Choroid plexus epithelial cell (primary cell): ENCODE results near the gene FANCI.

ENCODE experiments used
- DNase-seq: peaks from one replicate; pipeline ENCODE4 v3.0.0-alpha.2; 2010; ENCODE audit warnings: low read depth
- H3K4me3 ChIP-seq: 2 replicates; pipeline ENCODE4 v1.5.1; 2011; ENCODE audit warnings: low read depth, mild to moderate bottlenecking, control low read depth, low read length, moderate library complexity
- TF ChIP-seq, protein P1 (sequence below): conservative IDR thresholded peaks from 2 replicates; pipeline ENCODE4 v1.5.1; 2011; ENCODE audit warnings: low read depth, mild to moderate bottlenecking, control low read depth, inconsistent platforms, low read length, moderate library complexity

Gene FANCI

GRCh38 chr15:89353991-89354390 lies 110.2 kb downstream of the FANCI start:
- no peak overlapping the region for H3K4me3 ChIP-seq
- TF ChIP-seq, protein P1, sequence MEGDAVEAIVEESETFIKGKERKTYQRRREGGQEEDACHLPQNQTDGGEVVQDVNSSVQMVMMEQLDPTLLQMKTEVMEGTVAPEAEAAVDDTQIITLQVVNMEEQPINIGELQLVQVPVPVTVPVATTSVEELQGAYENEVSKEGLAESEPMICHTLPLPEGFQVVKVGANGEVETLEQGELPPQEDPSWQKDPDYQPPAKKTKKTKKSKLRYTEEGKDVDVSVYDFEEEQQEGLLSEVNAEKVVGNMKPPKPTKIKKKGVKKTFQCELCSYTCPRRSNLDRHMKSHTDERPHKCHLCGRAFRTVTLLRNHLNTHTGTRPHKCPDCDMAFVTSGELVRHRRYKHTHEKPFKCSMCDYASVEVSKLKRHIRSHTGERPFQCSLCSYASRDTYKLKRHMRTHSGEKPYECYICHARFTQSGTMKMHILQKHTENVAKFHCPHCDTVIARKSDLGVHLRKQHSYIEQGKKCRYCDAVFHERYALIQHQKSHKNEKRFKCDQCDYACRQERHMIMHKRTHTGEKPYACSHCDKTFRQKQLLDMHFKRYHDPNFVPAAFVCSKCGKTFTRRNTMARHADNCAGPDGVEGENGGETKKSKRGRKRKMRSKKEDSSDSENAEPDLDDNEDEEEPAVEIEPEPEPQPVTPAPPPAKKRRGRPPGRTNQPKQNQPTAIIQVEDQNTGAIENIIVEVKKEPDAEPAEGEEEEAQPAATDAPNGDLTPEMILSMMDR: no peak
- DNase-seq: no peak

GRCh38 chr15:89356634-89357298 lies 113.0 kb downstream of the FANCI start:
- TF ChIP-seq, protein P1: peak; percentile 54
- peak; percentile 16 for DNase-seq
- H3K4me3 ChIP-seq: no peak overlapping the region

- no peak for DNase-seq
- no peak overlapping the region for H3K4me3 ChIP-seq
- TF ChIP-seq, protein P1: no peak
Measured at GRCh38 chr15:89358435-89358754, 114.6 kb downstream of the FANCI start.

GRCh38 chr15:89358755-89359439 lies 115.1 kb downstream of the FANCI start:
- DNase-seq: peak; percentile 76
- TF ChIP-seq, protein P1: peak; percentile 73
- peak overlapping the region; percentile 55 for H3K4me3 ChIP-seq

DNA sequence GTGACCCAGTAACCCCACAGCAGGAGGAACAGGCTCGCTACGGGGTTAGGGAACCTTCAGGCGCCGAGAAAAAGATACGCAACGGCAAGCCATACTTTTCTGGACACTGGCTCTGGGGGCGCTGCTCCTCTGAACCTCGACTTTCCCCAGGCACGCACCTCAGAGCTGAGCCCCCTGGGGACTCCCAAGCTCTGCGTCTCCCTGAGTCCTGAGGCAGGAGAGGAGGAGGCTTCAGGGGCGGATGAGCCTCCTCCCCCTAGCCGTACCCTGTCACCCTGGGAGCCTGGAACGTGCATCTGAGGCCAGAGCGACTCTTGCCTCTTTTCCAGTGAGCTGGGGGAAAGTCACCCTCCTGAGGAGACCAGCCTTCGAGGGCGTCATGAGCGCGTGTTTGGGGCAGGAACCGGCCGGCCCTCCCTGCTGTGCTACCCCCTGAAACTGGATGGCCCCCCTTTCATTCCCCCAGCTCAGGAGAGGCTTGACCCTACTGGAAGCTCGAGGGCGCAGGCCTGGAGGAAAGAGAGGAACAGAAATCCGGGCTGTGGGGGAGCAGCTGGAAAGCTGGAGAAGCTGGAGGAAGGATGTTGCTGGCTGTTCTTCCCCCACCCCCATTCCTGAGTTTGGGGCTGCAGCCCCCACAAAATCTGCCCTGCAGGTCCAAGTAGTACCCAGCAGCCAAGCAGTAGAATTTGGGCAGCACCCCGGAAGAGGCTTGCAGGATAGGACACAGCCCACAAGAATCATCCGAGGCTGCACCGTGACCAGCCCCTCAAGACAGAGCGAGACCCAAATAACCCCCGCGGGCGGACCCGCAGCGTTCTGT lies 115.9 kb downstream of the FANCI start:
- TF ChIP-seq, protein P1: peak; percentile 1
- no peak overlapping the region for H3K4me3 ChIP-seq

GRCh38 chr15:89360294-89360971 lies 116.7 kb downstream of the FANCI start:
- DNase-seq: no peak
- TF ChIP-seq, protein P1: no peak
- H3K4me3 ChIP-seq: no peak overlapping the region

More for the DNA sequence above, 115.9 kb downstream of the FANCI start:
- no peak for DNase-seq
